SK-N-SH (cell line): ENCODE measurements around the gene NT5C. TPM values are rescaled to one million over a fixed set of nuclear protein-coding genes. Genes with fewer than 3 reads are reported as not detected.

ENCODE experiments used
- CTCF ChIA-PET: fragments of 300-600, 350-600 bp; formaldehyde crosslinking; extraction: SDS; loops from one replicate; lab custom pipeline; 2021; lab: Yijun Ruan, JAX
- POLR2A ChIA-PET: fragments of 350-600 bp; sonication (Branson Sonifier 250); formaldehyde crosslinking; extraction: SDS; loops from one replicate; lab custom pipeline; 2020; ENCODE audit warnings: antibody characterized with exemption, inconsistent platforms; lab: Yijun Ruan, JAX
- DNase-seq: peaks from one replicate; pipeline ENCODE4 v3.0.0; 2012
- H2AFZ ChIP-seq: fragments of 200-600 bp; sonication (generic); 2 replicates; pipeline ENCODE4 v1.8.1; 2016; ENCODE audit warnings: antibody characterized with exemption, mild to moderate bottlenecking, low read depth
- H3F3A ChIP-seq: fragments of 200-600 bp; sonication (generic); replicated peaks from 2 replicates; pipeline ENCODE3; 2016; ENCODE audit warnings: antibody characterized with exemption, mild to moderate bottlenecking; ENCODE audit not compliant: insufficient read depth
- H3K27ac ChIP-seq, 2 experiments: fragments of 200-500 bp in 1 of 2; fragments of 200-600 bp in 1 of 2; sonication (Bioruptor generic) in 1 of 2; sonication (generic), shearing (Covaris generic) in 1 of 2; 2 replicates each; pipeline versions ENCODE4 v1.5.1 to v1.6.1; 2014 to 2016; ENCODE audit warnings: low read depth in 2 of 2, inconsistent platforms in 1 of 2, low read length in 1 of 2, mild to moderate bottlenecking in 1 of 2, mixed read lengths in 1 of 2
- H3K27me3 ChIP-seq: fragments of 200-600 bp; sonication (generic), shearing (Covaris generic); 2 replicates; pipeline ENCODE4 v1.6.1; 2016; ENCODE audit warnings: mixed run types; ENCODE audit not compliant: insufficient read depth
- H3K36me3 ChIP-seq, 2 experiments: fragments of 200-500 bp in 1 of 2; fragments of 200-600 bp in 1 of 2; sonication (Bioruptor generic) in 1 of 2; sonication (generic) in 1 of 2; replicated peaks in 1 of 2; 2 replicates each; pipeline versions ENCODE3 to v1.5.1; 2014 to 2016; ENCODE audit warnings: low read length in 1 of 2, mild to moderate bottlenecking in 1 of 2; ENCODE audit not compliant: insufficient read depth in 2 of 2, control insufficient read depth in 1 of 2
- H3K4me1 ChIP-seq, 2 experiments: fragments of 200-500 bp in 1 of 2; fragments of 200-600 bp in 1 of 2; sonication (Bioruptor generic) in 1 of 2; sonication (generic), shearing (Covaris generic) in 1 of 2; 2 replicates each; pipeline versions ENCODE4 v1.5.1 to v1.6.1; 2014 to 2016; ENCODE audit warnings: low read depth in 1 of 2, low read length in 1 of 2, mixed run types in 1 of 2; ENCODE audit not compliant: insufficient read depth in 2 of 2, control insufficient read depth in 1 of 2
- H3K4me2 ChIP-seq: fragments of 200-600 bp; sonication (generic), shearing (Covaris generic); 2 replicates; pipeline ENCODE4 v1.6.1; 2017; ENCODE audit warnings: mixed run types
- H3K4me3 ChIP-seq, 2 experiments: fragments of 200-500 bp in 1 of 2; fragments of 200-600 bp in 1 of 2; sonication (Bioruptor generic) in 1 of 2; sonication (generic), shearing (Covaris generic) in 1 of 2; 2 replicates each; pipeline versions ENCODE4 v1.5.1 to v1.8.1; 2014 to 2016; ENCODE audit warnings: low read depth in 2 of 2, inconsistent platforms in 1 of 2, low read length in 1 of 2, mild to moderate bottlenecking in 1 of 2, mixed read lengths in 1 of 2, moderate library complexity in 1 of 2
- H3K79me2 ChIP-seq: fragments of 200-600 bp; sonication (generic); 2 replicates; pipeline ENCODE4 v1.8.1; 2017; ENCODE audit warnings: mild to moderate bottlenecking; ENCODE audit not compliant: insufficient read depth
- H3K9ac ChIP-seq: fragments of 200-600 bp; sonication (generic); 2 replicates; pipeline ENCODE4 v1.6.1; 2017; ENCODE audit warnings: mixed run types
- H3K9me2 ChIP-seq: fragments of 200-600 bp; sonication (generic); 2 replicates; pipeline ENCODE4 v1.6.1; 2017; ENCODE audit warnings: mixed run types
- H3K9me3 ChIP-seq: fragments of 200-600 bp; sonication (generic); 2 replicates; pipeline ENCODE4 v1.6.1; 2017; ENCODE audit warnings: mixed run types, mild to moderate bottlenecking, moderate library complexity
- H4K20me1 ChIP-seq: fragments of 200-600 bp; sonication (generic); 2 replicates; pipeline ENCODE4 v1.6.1; 2017; ENCODE audit warnings: mild to moderate bottlenecking, mixed run types; ENCODE audit not compliant: insufficient read depth
- EP300 ChIP-seq, 2 experiments: IDR thresholded peaks; 2 replicates each; pipeline versions ENCODE4 v1.4.0 to v1.6.1; 2012; ENCODE audit warnings: borderline replicate concordance in 1 of 2, low read depth in 1 of 2, low read length in 1 of 2
- FOXJ3 ChIP-seq: sonication (generic); formaldehyde crosslinking; IDR thresholded peaks from 2 replicates; pipeline ENCODE4 v1.5.1; 2020; ENCODE audit warnings: mild to moderate bottlenecking, missing genetic modification reagents
- GATA2 ChIP-seq: sonication (generic); formaldehyde crosslinking; IDR thresholded peaks from 2 replicates; pipeline ENCODE4 v1.5.0; 2020; ENCODE audit warnings: mild to moderate bottlenecking, missing genetic modification reagents
- IRF3 ChIP-seq: fragments of 150-350 bp; IDR thresholded peaks from 2 replicates; pipeline ENCODE4 v1.6.1; 2016; ENCODE audit warnings: mild to moderate bottlenecking, low read depth, low read length
- MXI1 ChIP-seq: IDR thresholded peaks from 2 replicates; pipeline ENCODE4 v1.6.1; 2012; ENCODE audit warnings: mild to moderate bottlenecking, low read depth, low read length, improper control_type of control experiment
- NFIC ChIP-seq: IDR thresholded peaks from 2 replicates; pipeline ENCODE4 v1.4.0; 2012; ENCODE audit warnings: borderline replicate concordance
- PBX3 ChIP-seq: IDR thresholded peaks from 2 replicates; pipeline ENCODE4; 2012
- RAD21 ChIP-seq: IDR thresholded peaks from 2 replicates; pipeline ENCODE4 v1.6.1; 2012; ENCODE audit warnings: mild to moderate bottlenecking, low read length
- RCOR1 ChIP-seq: fragments of 150-350 bp; IDR thresholded peaks from 2 replicates; pipeline ENCODE4 v1.6.1; 2017; ENCODE audit warnings: antibody characterized with exemption, low read length
- RXRA ChIP-seq: IDR thresholded peaks from 2 replicates; pipeline ENCODE4 v1.4.0; 2012; ENCODE audit warnings: low read depth, mild to moderate bottlenecking, borderline replicate concordance
- YY1 ChIP-seq: IDR thresholded peaks from 2 replicates; pipeline ENCODE4 v1.4.0; 2012; ENCODE audit warnings: low read depth, mild to moderate bottlenecking
- WGBS: methylation state at CpG from one replicate; pipeline ENCODE4 v1.1.6; 2017; ENCODE audit warnings: low lambda C conversion rate; 5-methylcytosine and 5-hydroxymethylcytosine counted together
- polyA plus RNA-seq, 3 experiments: library from polyadenylated mRNA; depleted of rRNA; stranded (reverse); fragments of >200 nt; gene quantifications; 2 replicates each; pipeline ENCODE4 v1.2.3, GENCODE V29; 2012
- TF ChIP-seq, protein P1 (sequence below): fragments of 150-350 bp; IDR thresholded peaks from 2 replicates; pipeline ENCODE4 v1.6.1; 2017; ENCODE audit warnings: antibody characterized with exemption, low read length, low read depth, borderline replicate concordance

NT5C gene
- polyA plus RNA-seq, 1 of the 3 experiments (the other 2 are of a cell fraction): 111 TPM

- no peak for TF ChIP-seq IRF3
Observed at GRCh38 chr17:75086496-75087181, 44.9 kb downstream of the NT5C start (continued).

DNA sequence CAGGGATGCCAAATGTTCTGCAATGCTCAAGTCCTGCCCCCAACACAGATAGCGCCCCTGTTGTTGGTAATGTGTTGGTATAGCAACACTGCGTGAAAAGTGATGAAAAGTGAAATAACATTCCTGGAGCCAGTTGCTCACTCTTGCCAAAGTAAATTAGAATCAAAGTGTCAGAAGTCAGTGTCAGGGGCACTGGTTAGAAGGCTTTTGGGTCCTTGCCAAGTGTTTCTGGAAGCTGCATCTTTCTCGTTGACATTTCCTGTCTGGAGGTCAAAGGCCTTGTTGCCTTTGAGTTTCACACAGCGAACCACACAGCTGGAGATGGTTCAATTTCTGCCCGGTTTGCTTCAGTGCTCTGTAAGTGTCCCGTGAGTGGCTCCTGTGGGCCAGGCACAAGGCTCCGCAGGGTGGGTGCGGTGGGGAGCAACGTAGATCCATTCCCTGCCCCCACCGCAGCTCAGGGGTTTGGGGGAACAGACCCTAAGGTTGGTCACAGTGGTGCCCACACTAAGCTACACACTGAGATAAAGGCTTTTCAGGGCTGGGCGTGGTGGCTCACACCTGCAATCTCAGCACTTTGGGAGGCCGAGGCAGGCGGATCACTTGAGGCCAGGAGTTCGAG lies 47.4 kb downstream of the NT5C start:
- 62% methylated on average over 11 of the region's 14 CpGs for WGBS
- Histone ChIP-seq H3K9ac (no peak overlapping the region), H4K20me1 (no peaks in the 10 kb centered on the region), H3K9me2 (no peaks in the 10 kb centered on the region), H3K36me3 (no peaks in the 10 kb centered on the region), H3K9me3 (no peaks in the 10 kb centered on the region), H3K27me3 (no peaks in the 10 kb centered on the region), H3K79me2 (no peaks in the 10 kb centered on the region), H2AFZ (no peak overlapping the region), H3K4me1 (peaks cover 5 to 7% of the 10 kb centered on the region in 2 experiments; a peak in 3 of 4 replicates), H3K4me3 (no peak overlapping the region), H3F3A (no peaks in the 10 kb centered on the region), H3K27ac (no peak overlapping the region), H3K4me2 (no peak overlapping the region)
- ChIA-PET POLR2A (no interaction called here), CTCF (interaction anchor here (0.6 to 1.6 kb wide), 8 partner anchors 8 to 239 kb away, joined by 3 to 5 read pairs (median 3); no protein-coding TSS in a partner anchor)
- TF ChIP-seq RAD21 (no peak), NFIC (peak; percentile 32; the same call in 1 of the 2 replicates), PBX3 (peak; percentile 50; the same call in 1 of the 2 replicates)
- peak; percentile 60 for DNase-seq

GRCh38 chr17:75082683-75083082 lies 48.9 kb downstream of the NT5C start:
- H3F3A ChIP-seq: peaks cover 4% of the 10 kb centered on the region
- ChIA-PET POLR2A (no interaction called here), CTCF (interaction anchor here (0.8 to 1.2 kb wide), 2 partner anchors 9 to 156 kb away, joined by 4 read pairs; no protein-coding TSS in a partner anchor)
- H3K9me2 ChIP-seq: no peaks in the 10 kb centered on the region
- H3K27me3 ChIP-seq: no peaks in the 10 kb centered on the region
- no peak overlapping the region for H3K4me2 ChIP-seq
- H3K36me3 ChIP-seq: no peaks in the 10 kb centered on the region
- no peak overlapping the region for H2AFZ ChIP-seq
- H3K79me2 ChIP-seq: no peaks in the 10 kb centered on the region
- H3K4me1 ChIP-seq: peaks cover 10 to 18% of the 10 kb centered on the region in 2 experiments; a peak in 3 of 4 replicates
- DNase-seq: no peak
- TF ChIP-seq MXI1 (no peak), FOXJ3 (CRISPR knock-in tag) (no peak), YY1 (no peak), GATA2 (CRISPR knock-in tag) (no peak), EP300 (IDR thresholded peaks at IDR 0.05; ENCODE audit: borderline replicate concordance in 1 of 2, low read depth in 1 of 2, low read length in 1 of 2) (no peak), RCOR1 (no peak), NFIC (no peak), RXRA (no peak)
- TF ChIP-seq, protein P1, sequence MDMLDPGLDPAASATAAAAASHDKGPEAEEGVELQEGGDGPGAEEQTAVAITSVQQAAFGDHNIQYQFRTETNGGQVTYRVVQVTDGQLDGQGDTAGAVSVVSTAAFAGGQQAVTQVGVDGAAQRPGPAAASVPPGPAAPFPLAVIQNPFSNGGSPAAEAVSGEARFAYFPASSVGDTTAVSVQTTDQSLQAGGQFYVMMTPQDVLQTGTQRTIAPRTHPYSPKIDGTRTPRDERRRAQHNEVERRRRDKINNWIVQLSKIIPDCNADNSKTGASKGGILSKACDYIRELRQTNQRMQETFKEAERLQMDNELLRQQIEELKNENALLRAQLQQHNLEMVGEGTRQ: no peak
- H3K9me3 ChIP-seq: no peaks in the 10 kb centered on the region
- no peak overlapping the region for H3K9ac ChIP-seq
- no peak overlapping the region for H3K4me3 ChIP-seq
- H4K20me1 ChIP-seq: no peaks in the 10 kb centered on the region
- WGBS: 79% methylated on average over 6 of the region's 6 CpGs
- H3K27ac ChIP-seq: no peak overlapping the region
